Aorta (tissue), 5 donors: Measurements from ENCODE around the gene RPS19BP1. TPM values are rescaled to one million over a fixed set of nuclear protein-coding genes. Genes with fewer than 3 reads are reported as not detected.
A peak's percentile ranks its signal among the peaks of the same experiment; 100 is the strongest.
"Not testable (repeated sequence)": the region's sequence is repeated elsewhere in the genome, so short reads cannot be mapped to it uniquely, and the experiment has no call there.

Experiments used
- ATAC-seq: fragments of 200-7000 bp; cut with Tn5 transposase; one replicate; pipeline ENCODE4 v1.9.1; 2022; ENCODE audit warnings: moderate library complexity; ENCODE audit not compliant: low FRiP score
- DNase-seq, 2 donors: peaks; one replicate each; pipeline ENCODE4 v3.0.0-alpha.2; 2020
- H3K27ac ChIP-seq, 2 donors: one replicate each; pipeline ENCODE4 v1.5.1; 2013; ENCODE audit warnings: low read length in 2 of 2, mild to moderate bottlenecking in 2 of 2, moderate library complexity in 2 of 2, control low read depth in 1 of 2, inconsistent platforms in 1 of 2, low read depth in 1 of 2
- H3K27me3 ChIP-seq, 2 donors: one replicate each; pipeline ENCODE4 v1.6.1; 2013; ENCODE audit warnings: control low read depth in 1 of 2, low read length in 1 of 2, mild to moderate bottlenecking in 1 of 2, moderate library complexity in 1 of 2; ENCODE audit not compliant: insufficient read depth in 2 of 2, control insufficient read depth in 1 of 2
- H3K36me3 ChIP-seq, 2 donors: one replicate each; pipeline ENCODE4 v1.6.1; 2013; ENCODE audit warnings: control low read depth in 1 of 2, low read length in 1 of 2, mild to moderate bottlenecking in 1 of 2; ENCODE audit not compliant: insufficient read depth in 2 of 2, control insufficient read depth in 1 of 2
- H3K4me1 ChIP-seq, 2 donors: one replicate each; pipeline ENCODE4 v1.6.1; 2013; ENCODE audit warnings: low read length in 2 of 2, control low read depth in 1 of 2, mild to moderate bottlenecking in 1 of 2, moderate library complexity in 1 of 2; ENCODE audit not compliant: insufficient read depth in 2 of 2, control insufficient read depth in 1 of 2
- H3K4me3 ChIP-seq, 2 donors: one replicate each; pipeline ENCODE4 v1.5.1; 2013; ENCODE audit warnings: low read length in 2 of 2, control low read depth in 1 of 2, mild to moderate bottlenecking in 1 of 2
- H3K9me3 ChIP-seq: one replicate; pipeline ENCODE4 v1.6.1; 2013; ENCODE audit warnings: mild to moderate bottlenecking, low read length; ENCODE audit not compliant: control insufficient read depth
- WGBS, 2 donors: extraction: QIAGEN DNeasy Blood & Tissue Kit; methylation state at CpG; one replicate each; pipeline ENCODE4 v1.1.7; 2013; 5-methylcytosine and 5-hydroxymethylcytosine counted together
- intact Hi-C, 2 donors: fragments of 100-400 bp; cut with DNase I; formaldehyde crosslinking; loops; one replicate each; pipeline versions ENCODE4 v1.14.2 to v1.15.0; 2022
- polyA plus RNA-seq, 2 donors: library from polyadenylated mRNA; stranded (reverse); fragments of 200-250 nt; gene quantifications; one replicate each; pipeline ENCODE4 v1.2.3, GENCODE V29; 2013
- total RNA-seq, 2 donors: library from RNA; stranded (reverse); fragmentation: NEBNext Ultra II Directional; extraction: Animal tissue kit (Norgen Biotek cat#: 25700); gene quantifications; one replicate each; pipeline ENCODE4 v1.2.1, GENCODE V29; 2021
- donor health status: healthy with polysubstance abuse.
- donor health status: Bipolar disorder and iron deficiency.
- donor health status: DM: no; HTN: no; CAD: no.
- donor health status: DM: no; HTN: no; CAD: no.
- donor health status: DM: yes; HTN: yes; CAD: no.

Gene RPS19BP1
- total and polyA plus RNA-seq, 4 donors = 50.4 to 160 (median 105) TPM

GRCh38 chr22:39515266-39516050 is 17.1 kb downstream of the RPS19BP1 start:
- Histone ChIP-seq H3K27me3 (no peaks in the 10 kb centered on the region), H3K4me3 (no peak overlapping the region), H3K4me1 (no peaks in the 10 kb centered on the region), H3K27ac (no peak overlapping the region), H3K9me3 (no peaks in the 10 kb centered on the region), H3K36me3 (peaks cover 0 to 16% of the 10 kb centered on the region in 2 donors)
- DNase-seq (peak in 1 of 2 donors; percentile 52), ATAC-seq (no peak)
- 82 to 87% methylated on average over 12 of the region's 12 CpGs for WGBS, 2 donors
- intact Hi-C loops = loop anchor here (5.0 kb wide), 2 partner anchors 113 to 118 kb away; partner anchors contain the start of gene TAB1 (in 1 of the 2)

- WGBS, 2 donors = 34 to 38% methylated on average over 8 of the region's 8 CpGs
- H3K4me3 ChIP-seq = no peak overlapping the region
- DNase-seq = peak in 1 of 2 donors; percentile 87
- no peak overlapping the region for H3K27ac ChIP-seq
- intact Hi-C loops = loop anchor here in 1 of 2 donors (5.0 kb wide), 1 partner anchor 172 kb away; no protein-coding TSS in a partner anchor
- peaks cover 0 to 16% of the 10 kb centered on the region in 2 donors for H3K36me3 ChIP-seq
- no peaks in the 10 kb centered on the region for H3K4me1 ChIP-seq
- no peaks in the 10 kb centered on the region for H3K27me3 ChIP-seq
- no peaks in the 10 kb centered on the region for H3K9me3 ChIP-seq
- ATAC-seq = no peak
Measured at GRCh38 chr22:39514373-39514973, 18.1 kb downstream of the RPS19BP1 start.

GRCh38 chr22:39513791-39514190 is 18.8 kb downstream of the RPS19BP1 start:
- DNase-seq (peak in 1 of 2 donors; percentile 76), ATAC-seq (no peak)
- Histone ChIP-seq H3K27me3 (no peaks in the 10 kb centered on the region), H3K27ac (no peak overlapping the region), H3K36me3 (peaks cover 0 to 16% of the 10 kb centered on the region in 2 donors), H3K4me1 (no peaks in the 10 kb centered on the region), H3K9me3 (no peaks in the 10 kb centered on the region), H3K4me3 (no peak overlapping the region)
- intact Hi-C loops = loop anchor here in 1 of 2 donors (5.0 kb wide), 1 partner anchor 171 kb away; no protein-coding TSS in a partner anchor
- 89 to 90% methylated on average over 18 of the region's 18 CpGs for WGBS, 2 donors

- H3K4me1 ChIP-seq = no peaks in the 10 kb centered on the region
- H3K27ac ChIP-seq = no peak overlapping the region
- DNase-seq (peak in 1 of 2 donors; percentile 69), ATAC-seq (peak; percentile 36)
- H3K27me3 ChIP-seq = no peaks in the 10 kb centered on the region
- H3K9me3 ChIP-seq = no peaks in the 10 kb centered on the region
- peaks cover 0 to 16% of the 10 kb centered on the region in 2 donors for H3K36me3 ChIP-seq
- intact Hi-C loops = loop anchor here in 1 of 2 donors (5.0 kb wide), 1 partner anchor 170 kb away; no protein-coding TSS in a partner anchor
- WGBS, 2 donors = 87 to 90% methylated on average over 10 of the region's 10 CpGs
- no peak overlapping the region for H3K4me3 ChIP-seq
Measured at GRCh38 chr22:39512026-39512425, 20.5 kb downstream of the RPS19BP1 start.

- DNase-seq (peak in 1 of 2 donors; percentile 51), ATAC-seq (no peak)
- Histone ChIP-seq H3K27ac (no peak overlapping the region), H3K36me3 (peaks cover 0 to 16% of the 10 kb centered on the region in 2 donors), H3K9me3 (no peaks in the 10 kb centered on the region), H3K4me3 (no peak overlapping the region), H3K27me3 (no peaks in the 10 kb centered on the region), H3K4me1 (no peaks in the 10 kb centered on the region)
- WGBS, 2 donors = 90 to 94% methylated on average over 13 of the region's 13 CpGs
- intact Hi-C loops = loop anchor here in 1 of 2 donors (5.0 kb wide), 1 partner anchor 169 kb away; no protein-coding TSS in a partner anchor
Measured at GRCh38 chr22:39511226-39511625, 21.3 kb downstream of the RPS19BP1 start.

GRCh38 chr22:39510529-39511149 is 21.9 kb downstream of the RPS19BP1 start:
- H3K9me3 ChIP-seq = no peaks in the 10 kb centered on the region
- no peak overlapping the region for H3K4me3 ChIP-seq
- intact Hi-C loops = loop anchor here in 1 of 2 donors (5.0 kb wide), 1 partner anchor 168 kb away; no protein-coding TSS in a partner anchor
- 87 to 95% methylated on average over 4 of the region's 4 CpGs for WGBS, 2 donors
- peaks cover 0 to 16% of the 10 kb centered on the region in 2 donors for H3K36me3 ChIP-seq
- no peak for ATAC-seq
- H3K4me1 ChIP-seq = no peaks in the 10 kb centered on the region
- DNase-seq = no peak
- H3K27me3 ChIP-seq = no peaks in the 10 kb centered on the region
- H3K27ac ChIP-seq = no peak overlapping the region

GRCh38 chr22:39508393-39508792 is 24.2 kb downstream of the RPS19BP1 start:
- DNase-seq (no peak), ATAC-seq (no peak)
- 73 to 80% methylated on average over 4 of the region's 4 CpGs for WGBS, 2 donors
- no peak overlapping the region for H3K4me3 ChIP-seq
- H3K4me1 ChIP-seq = peaks cover 0 to 6% of the 10 kb centered on the region in 2 donors
- H3K27me3 ChIP-seq = no peaks in the 10 kb centered on the region
- intact Hi-C loops = no loop called here
- no peaks in the 10 kb centered on the region for H3K9me3 ChIP-seq
- no peak overlapping the region for H3K27ac ChIP-seq
- peaks cover 0 to 11% of the 10 kb centered on the region in 2 donors for H3K36me3 ChIP-seq

- H3K36me3 ChIP-seq, H3K9me3 ChIP-seq, H3K4me3 ChIP-seq, intact Hi-C loops, ATAC-seq, H3K27me3 ChIP-seq, H3K27ac ChIP-seq: not testable (repeated sequence)
- peaks cover 0 to 11% of the 10 kb centered on the region in 2 donors for H3K4me1 ChIP-seq
- DNase-seq = peak in 1 of 2 donors; percentile 55
- 72 to 85% methylated on average over 10 of the region's 10 CpGs for WGBS, 2 donors
Measured at GRCh38 chr22:39507021-39507420, 25.5 kb downstream of the RPS19BP1 start.
